Measurements from ENCODE around the gene ZNF148.

The ZNF148 gene

GRCh38 chr3:125188955-125189354 is 186.2 kb downstream of the ZNF148 start:
- in situ Hi-C loops (cut with HindIII; ENCODE audit: low pct_ligation_motif_present, low pct_unique_long_range_greater_than_20kb, low sequenced_read_pairs), result no loop called here
- DNase-seq, result no peak

DNA sequence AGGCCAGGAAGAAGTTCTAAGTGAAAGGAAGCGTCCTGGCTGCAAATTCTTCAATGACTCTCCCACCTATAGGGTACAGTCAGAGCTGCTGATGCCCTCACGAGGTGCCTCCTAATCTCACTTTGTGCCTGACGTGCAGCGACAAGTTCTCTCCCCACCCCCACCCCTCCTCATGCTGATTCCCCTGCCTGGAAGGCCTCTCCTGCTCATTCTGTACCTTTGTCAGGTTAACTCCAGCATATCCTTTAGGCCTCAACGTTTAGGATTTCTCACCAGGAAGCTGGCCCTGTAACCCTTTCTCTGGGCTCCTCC is 187.6 kb downstream of the ZNF148 start:
- DNase-seq, result no peak
- in situ Hi-C loops (cut with HindIII; ENCODE audit: low pct_ligation_motif_present, low pct_unique_long_range_greater_than_20kb, low sequenced_read_pairs), result no loop called here

DNA sequence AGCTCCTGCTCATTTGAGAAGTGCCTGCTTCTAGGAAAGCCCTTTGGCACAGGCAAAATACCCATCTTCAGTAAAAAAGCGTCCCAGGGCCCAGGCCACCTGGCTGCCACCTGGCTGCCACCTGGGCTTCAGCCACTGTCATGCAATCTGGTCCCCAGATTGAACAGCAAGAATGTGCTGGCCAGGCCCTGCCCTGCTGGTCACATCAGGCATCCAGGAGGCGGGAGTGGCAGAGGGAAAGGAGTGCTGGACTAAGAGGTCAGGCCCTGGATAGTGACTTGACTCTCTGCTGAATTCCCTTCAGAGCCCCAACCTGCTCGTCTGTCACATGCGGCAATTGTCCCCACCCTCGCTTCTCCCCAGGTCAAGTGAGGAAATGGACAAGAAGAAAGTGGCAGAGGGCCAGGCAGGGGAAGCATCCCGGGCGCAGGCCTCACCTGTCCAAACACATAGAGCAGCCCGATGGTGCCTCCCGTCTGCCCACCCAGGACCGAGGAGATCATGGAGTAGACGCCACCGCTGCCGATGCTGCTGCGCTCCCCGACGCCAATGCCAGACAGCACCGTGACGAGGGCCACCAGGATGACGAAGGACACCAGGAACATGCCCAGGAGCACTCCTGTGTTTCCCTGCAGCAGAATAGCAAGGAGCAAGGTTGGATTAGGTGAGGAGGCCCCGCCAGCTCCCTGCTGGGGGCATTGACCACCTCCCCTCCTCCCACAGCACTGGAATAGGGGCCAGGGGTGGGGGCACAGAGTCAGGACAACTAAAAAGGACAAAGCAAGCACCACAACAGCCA is 188.1 kb downstream of the ZNF148 start:
- no peak for DNase-seq
- in situ Hi-C loops (cut with HindIII; ENCODE audit: low pct_ligation_motif_present, low pct_unique_long_range_greater_than_20kb, low sequenced_read_pairs), result no loop called here

DNA sequence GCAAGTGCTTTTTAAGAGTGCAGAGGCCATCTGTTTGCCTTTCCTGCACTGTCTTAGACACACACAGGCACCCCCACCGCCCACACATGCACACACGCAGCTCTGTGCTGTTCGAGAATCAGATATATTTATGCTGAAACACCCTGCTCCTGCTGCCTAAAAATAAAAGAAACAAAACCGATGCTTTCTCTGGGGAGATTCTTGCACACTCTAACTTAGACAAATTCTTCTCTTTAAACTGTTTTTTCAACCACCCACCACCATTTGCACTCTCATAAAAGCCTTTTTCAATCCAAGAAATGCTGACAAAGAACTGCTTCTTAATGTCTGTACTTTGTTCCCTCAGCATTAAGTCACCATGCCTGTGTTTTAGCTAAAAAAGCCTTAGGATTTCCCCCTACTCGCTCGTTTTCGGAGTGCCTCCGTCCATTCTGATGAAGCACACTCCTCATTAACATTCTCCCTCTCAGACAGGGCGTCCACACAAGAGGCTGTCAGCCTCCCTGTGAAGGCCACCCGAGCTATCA is 188.8 kb downstream of the ZNF148 start:
- no peak for DNase-seq
- in situ Hi-C loops (cut with HindIII; ENCODE audit: low pct_ligation_motif_present, low pct_unique_long_range_greater_than_20kb, low sequenced_read_pairs), result no loop called here

DNA sequence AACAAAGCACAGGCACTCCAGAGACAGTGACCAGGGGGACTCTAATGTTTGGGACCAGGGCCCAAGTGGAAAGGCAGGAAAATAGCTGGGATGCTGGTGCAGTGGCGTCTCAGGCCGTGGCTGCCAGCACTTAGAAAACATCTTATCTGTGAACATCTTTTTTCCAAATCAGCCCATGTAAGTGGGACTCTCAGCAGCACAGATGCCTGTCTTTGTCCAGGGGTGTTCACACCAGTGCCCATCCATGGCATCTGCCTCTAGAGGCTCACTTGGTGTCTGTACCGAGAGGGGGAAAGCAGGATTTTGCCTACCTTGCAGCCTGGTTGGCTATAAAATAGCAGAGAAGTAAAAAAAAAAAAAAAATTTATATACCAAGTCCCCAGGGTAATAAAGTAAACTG is 189.3 kb downstream of the ZNF148 start:
- no peak for DNase-seq
- in situ Hi-C loops (cut with HindIII; ENCODE audit: low pct_ligation_motif_present, low pct_unique_long_range_greater_than_20kb, low sequenced_read_pairs), result no loop called here

- in situ Hi-C loops (cut with HindIII; ENCODE audit: low pct_ligation_motif_present, low pct_unique_long_range_greater_than_20kb, low sequenced_read_pairs), result no loop called here
- no peak for DNase-seq
Measured at GRCh38 chr3:125179884-125180240, 195.3 kb downstream of the ZNF148 start.

DNA sequence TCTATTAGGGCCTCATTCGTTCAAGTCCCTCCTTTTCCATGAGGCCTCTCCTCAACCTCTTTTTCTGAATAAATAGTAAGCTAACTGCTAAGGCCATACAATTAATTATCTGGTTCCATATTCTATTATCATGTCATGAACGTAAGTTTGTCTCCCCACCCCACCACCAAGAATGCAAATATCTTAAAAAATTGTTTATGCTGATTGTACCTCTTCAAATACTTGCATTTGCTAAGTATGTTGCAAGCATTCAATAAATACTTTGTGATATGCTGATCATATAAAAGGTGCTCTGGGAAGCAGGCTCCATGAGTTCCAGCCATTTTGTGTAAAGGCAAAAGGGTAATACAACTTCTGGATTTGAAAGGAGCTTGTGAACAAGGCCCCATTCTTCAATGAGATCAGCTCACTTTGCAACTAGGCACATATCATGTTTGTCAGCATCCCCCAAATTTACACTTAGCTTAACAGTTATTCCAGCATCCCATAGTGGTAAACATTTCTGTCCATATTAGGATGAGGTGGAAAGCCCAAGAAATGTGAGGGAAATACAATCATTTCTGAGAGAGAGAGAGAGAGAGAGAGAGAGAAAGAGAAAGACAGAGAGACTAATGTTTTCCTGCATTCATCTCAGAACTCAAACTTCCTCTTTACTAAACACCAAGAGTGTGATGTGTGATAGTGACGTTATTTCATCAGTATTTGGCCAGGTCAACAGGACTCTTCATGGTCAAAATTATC is 195.8 kb downstream of the ZNF148 start:
- DNase-seq, result no peak
- in situ Hi-C loops (cut with HindIII; ENCODE audit: low pct_ligation_motif_present, low pct_unique_long_range_greater_than_20kb, low sequenced_read_pairs), result no loop called here

DNA sequence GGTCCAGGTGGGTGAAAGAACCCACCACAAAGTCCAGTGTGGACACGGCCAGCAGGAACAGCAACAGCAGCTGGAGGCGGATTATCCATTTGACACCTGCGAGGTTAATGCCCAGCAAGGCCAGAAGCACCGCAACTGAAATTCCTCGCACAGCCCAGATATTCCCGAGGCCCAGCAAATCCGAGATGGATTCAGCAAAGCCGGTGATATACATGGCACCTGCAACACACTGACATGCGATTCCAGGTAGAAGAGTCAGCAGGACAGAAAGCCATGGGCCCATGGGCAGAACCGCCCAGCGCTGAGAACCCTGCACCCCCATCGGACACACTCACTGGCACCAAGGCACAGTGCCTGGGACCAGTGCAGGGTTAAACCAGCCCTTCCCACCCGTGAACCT is 197.4 kb downstream of the ZNF148 start:
- DNase-seq, result no peak
- in situ Hi-C loops (cut with HindIII; ENCODE audit: low pct_ligation_motif_present, low pct_unique_long_range_greater_than_20kb, low sequenced_read_pairs), result no loop called here

Data from ACHN (cell line).